GM12872 (cell line): ENCODE measurements around the gene BOC.

ENCODE experiments used
- CTCF ChIP-seq: IDR thresholded peaks from 3 replicates; pipeline ENCODE4 v1.5.1; 2011; ENCODE audit warnings: low read depth, mild to moderate bottlenecking, low read length, moderate library complexity; ENCODE audit not compliant: insufficient read depth

Gene BOC

GRCh38 chr3:113221721-113222257, 10.4 kb downstream of the BOC start:
- no peak for TF ChIP-seq CTCF

GRCh38 chr3:113222451-113223086, 11.2 kb downstream of the BOC start:
- TF ChIP-seq CTCF, result no peak

- TF ChIP-seq CTCF, result no peak
These were observed 12.3 kb downstream of the BOC start for GRCh38 chr3:113223475-113224281.

- no peak for TF ChIP-seq CTCF
These were observed 13.9 kb downstream of the BOC start for GRCh38 chr3:113225286-113225685.

GRCh38 chr3:113226491-113226890, 15.1 kb downstream of the BOC start:
- TF ChIP-seq CTCF, result no peak

GRCh38 chr3:113227146-113227545, 15.8 kb downstream of the BOC start:
- TF ChIP-seq CTCF, result no peak

- TF ChIP-seq CTCF, result no peak
These were observed 17.3 kb downstream of the BOC start for GRCh38 chr3:113228498-113229286.
